SK-N-SH treated with all-trans-retinoic acid at 6 μM for 48 hours (cell line): ENCODE results near the gene PHYKPL.

Experiments
- ATAC-seq: fragments of 200-7000 bp; cut with Tn5 transposase; 3 replicates; pipeline ENCODE4 v1.9.1; 2020; ENCODE audit warnings: mild to moderate bottlenecking, moderate library complexity
- BACH2 ChIP-seq: fragments of 250-450 bp; sonication (Bioruptor Pico); IDR thresholded peaks from 2 replicates; pipeline ENCODE4 v1.9.0; 2021; ENCODE audit warnings: mild to moderate bottlenecking, borderline replicate concordance
- CSDC2 ChIP-seq: fragments of 250-450 bp; sonication (Bioruptor Pico); IDR thresholded peaks from 2 replicates; pipeline ENCODE4 v1.5.0; 2020; ENCODE audit warnings: mild to moderate bottlenecking, moderate library complexity
- CSRNP3 ChIP-seq: fragments of 250-450 bp; sonication (Bioruptor Pico); IDR thresholded peaks from 2 replicates; pipeline ENCODE4 v1.5.1; 2021; ENCODE audit warnings: mild to moderate bottlenecking, moderate library complexity
- ESRRG ChIP-seq: fragments of 250-450 bp; sonication (Bioruptor Pico); IDR thresholded peaks from 2 replicates; pipeline ENCODE4 v1.6.1; 2021; ENCODE audit warnings: mild to moderate bottlenecking
- GLIS3 ChIP-seq: fragments of 250-450 bp; sonication (Bioruptor Pico); IDR thresholded peaks from 2 replicates; pipeline ENCODE4 v1.5.0; 2020; ENCODE audit warnings: mild to moderate bottlenecking, moderate library complexity
- ISL1 ChIP-seq: fragments of 250-450 bp; sonication (Bioruptor Pico); IDR thresholded peaks from 2 replicates; pipeline ENCODE4 v2.1.2; 2022; ENCODE audit warnings: mild to moderate bottlenecking, moderate library complexity
- OSR1 ChIP-seq: fragments of 250-450 bp; sonication (Bioruptor Pico); IDR thresholded peaks from 2 replicates; pipeline ENCODE4 v1.8.0; 2022; ENCODE audit warnings: moderate library complexity, mild to moderate bottlenecking, inconsistent platforms
- PPARA ChIP-seq: fragments of 250-450 bp; sonication (Bioruptor Pico); IDR thresholded peaks from 2 replicates; pipeline ENCODE4 v1.5.0; 2020; ENCODE audit warnings: mild to moderate bottlenecking, borderline replicate concordance
- RARB ChIP-seq: fragments of 250-450 bp; sonication (Bioruptor Pico); IDR thresholded peaks from 2 replicates; pipeline ENCODE4 v1.8.0; 2021; ENCODE audit warnings: mild to moderate bottlenecking, moderate library complexity
- SNAI2 ChIP-seq: fragments of 250-450 bp; sonication (Bioruptor Pico); IDR thresholded peaks from 2 replicates; pipeline ENCODE4 v1.5.0; 2020; ENCODE audit warnings: mild to moderate bottlenecking, moderate library complexity
- TOX ChIP-seq: fragments of 250-450 bp; sonication (Bioruptor Pico); IDR thresholded peaks from 2 replicates; pipeline ENCODE4 v1.8.0; 2021; ENCODE audit warnings: mild to moderate bottlenecking, moderate library complexity, borderline replicate concordance
- ZC3H10 ChIP-seq: fragments of 250-450 bp; sonication (Bioruptor Pico); IDR thresholded peaks from 2 replicates; pipeline ENCODE4 v1.5.1; 2021; ENCODE audit warnings: mild to moderate bottlenecking, moderate library complexity
- ZFP30 ChIP-seq: fragments of 450-650 bp; formaldehyde crosslinking; IDR thresholded peaks from 2 replicates; pipeline ENCODE4 v1.5.0; 2022; ENCODE audit warnings: mild to moderate bottlenecking, moderate library complexity
- ZNF70 ChIP-seq: fragments of 450-650 bp; formaldehyde crosslinking; IDR thresholded peaks from 2 replicates; pipeline ENCODE4 v1.5.0; 2020; ENCODE audit warnings: mild to moderate bottlenecking, moderate library complexity
- ZNF8 ChIP-seq: fragments of 450-650 bp; formaldehyde crosslinking; IDR thresholded peaks from 2 replicates; pipeline ENCODE4 v1.5.0; 2020; ENCODE audit warnings: mild to moderate bottlenecking, moderate library complexity
- TF ChIP-seq, protein P1 (sequence below): fragments of 250-450 bp; sonication (Bioruptor Pico); IDR thresholded peaks from 2 replicates; pipeline ENCODE4 v1.5.0; 2020; ENCODE audit warnings: mild to moderate bottlenecking, moderate library complexity
- TF ChIP-seq, protein P2 (sequence below): fragments of 250-450 bp; sonication (Bioruptor Pico); IDR thresholded peaks from 2 replicates; pipeline ENCODE4 v1.8.0; 2021; ENCODE audit warnings: low read depth, mild to moderate bottlenecking, moderate library complexity, borderline replicate concordance
- TF ChIP-seq, protein P3 (sequence below): fragments of 250-450 bp; sonication (Bioruptor Pico); IDR thresholded peaks from 2 replicates; pipeline ENCODE4 v1.8.0; 2020; ENCODE audit warnings: mild to moderate bottlenecking, moderate library complexity, borderline replicate concordance

Gene PHYKPL

GRCh38 chr5:178176791-178177190 lies 55.8 kb downstream of the PHYKPL start:
- no peak for TF ChIP-seq OSR1 (CRISPR knock-in tag)
- TF ChIP-seq RARB (CRISPR knock-in tag) = no peak
- TF ChIP-seq CSRNP3 (CRISPR knock-in tag) = no peak
- no peak for TF ChIP-seq ZNF8 (CRISPR knock-in tag)
- TF ChIP-seq ESRRG (CRISPR knock-in tag) = no peak
- TF ChIP-seq, protein P1, sequence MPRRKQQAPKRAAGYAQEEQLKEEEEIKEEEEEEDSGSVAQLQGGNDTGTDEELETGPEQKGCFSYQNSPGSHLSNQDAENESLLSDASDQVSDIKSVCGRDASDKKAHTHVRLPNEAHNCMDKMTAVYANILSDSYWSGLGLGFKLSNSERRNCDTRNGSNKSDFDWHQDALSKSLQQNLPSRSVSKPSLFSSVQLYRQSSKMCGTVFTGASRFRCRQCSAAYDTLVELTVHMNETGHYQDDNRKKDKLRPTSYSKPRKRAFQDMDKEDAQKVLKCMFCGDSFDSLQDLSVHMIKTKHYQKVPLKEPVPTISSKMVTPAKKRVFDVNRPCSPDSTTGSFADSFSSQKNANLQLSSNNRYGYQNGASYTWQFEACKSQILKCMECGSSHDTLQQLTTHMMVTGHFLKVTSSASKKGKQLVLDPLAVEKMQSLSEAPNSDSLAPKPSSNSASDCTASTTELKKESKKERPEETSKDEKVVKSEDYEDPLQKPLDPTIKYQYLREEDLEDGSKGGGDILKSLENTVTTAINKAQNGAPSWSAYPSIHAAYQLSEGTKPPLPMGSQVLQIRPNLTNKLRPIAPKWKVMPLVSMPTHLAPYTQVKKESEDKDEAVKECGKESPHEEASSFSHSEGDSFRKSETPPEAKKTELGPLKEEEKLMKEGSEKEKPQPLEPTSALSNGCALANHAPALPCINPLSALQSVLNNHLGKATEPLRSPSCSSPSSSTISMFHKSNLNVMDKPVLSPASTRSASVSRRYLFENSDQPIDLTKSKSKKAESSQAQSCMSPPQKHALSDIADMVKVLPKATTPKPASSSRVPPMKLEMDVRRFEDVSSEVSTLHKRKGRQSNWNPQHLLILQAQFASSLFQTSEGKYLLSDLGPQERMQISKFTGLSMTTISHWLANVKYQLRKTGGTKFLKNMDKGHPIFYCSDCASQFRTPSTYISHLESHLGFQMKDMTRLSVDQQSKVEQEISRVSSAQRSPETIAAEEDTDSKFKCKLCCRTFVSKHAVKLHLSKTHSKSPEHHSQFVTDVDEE (CRISPR knock-in tag) = no peak
- no peak for TF ChIP-seq BACH2 (CRISPR knock-in tag)
- TF ChIP-seq CSDC2 = no peak
- TF ChIP-seq TOX (CRISPR knock-in tag) = no peak
- TF ChIP-seq ZC3H10 (CRISPR knock-in tag) = no peak
- no peak for TF ChIP-seq ZNF70 (CRISPR knock-in tag)
- TF ChIP-seq GLIS3 = no peak
- TF ChIP-seq ZFP30 (CRISPR knock-in tag) = no peak
- TF ChIP-seq, protein P2, sequence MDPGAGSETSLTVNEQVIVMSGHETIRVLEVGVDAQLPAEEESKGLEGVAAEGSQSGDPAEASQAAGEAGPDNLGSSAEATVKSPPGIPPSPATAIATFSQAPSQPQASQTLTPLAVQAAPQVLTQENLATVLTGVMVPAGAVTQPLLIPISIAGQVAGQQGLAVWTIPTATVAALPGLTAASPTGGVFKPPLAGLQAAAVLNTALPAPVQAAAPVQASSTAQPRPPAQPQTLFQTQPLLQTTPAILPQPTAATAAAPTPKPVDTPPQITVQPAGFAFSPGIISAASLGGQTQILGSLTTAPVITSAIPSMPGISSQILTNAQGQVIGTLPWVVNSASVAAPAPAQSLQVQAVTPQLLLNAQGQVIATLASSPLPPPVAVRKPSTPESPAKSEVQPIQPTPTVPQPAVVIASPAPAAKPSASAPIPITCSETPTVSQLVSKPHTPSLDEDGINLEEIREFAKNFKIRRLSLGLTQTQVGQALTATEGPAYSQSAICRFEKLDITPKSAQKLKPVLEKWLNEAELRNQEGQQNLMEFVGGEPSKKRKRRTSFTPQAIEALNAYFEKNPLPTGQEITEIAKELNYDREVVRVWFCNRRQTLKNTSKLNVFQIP = no peak
- no peak for TF ChIP-seq SNAI2 (CRISPR knock-in tag)
- no peak for ATAC-seq

DNA sequence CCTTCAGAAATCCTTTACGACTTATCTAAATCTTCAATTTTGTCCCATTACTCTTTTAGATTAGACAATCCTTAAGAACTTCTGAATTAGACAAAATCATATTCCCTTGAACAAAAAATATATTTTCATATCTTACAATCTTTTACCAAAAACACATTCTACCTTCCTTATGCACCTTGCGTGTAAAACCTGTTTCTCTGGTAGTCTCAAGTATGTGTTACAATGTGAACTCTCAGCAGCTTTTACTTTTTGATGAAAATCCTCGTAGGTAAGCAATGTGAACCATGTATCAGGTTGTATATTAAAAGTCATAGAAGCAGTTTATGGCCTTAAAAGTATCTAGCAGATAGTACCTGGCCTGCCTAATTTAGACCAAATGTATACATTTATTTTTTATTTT lies 58.1 kb downstream of the PHYKPL start:
- TF ChIP-seq SNAI2 (CRISPR knock-in tag) (no peak), CSDC2 (no peak), PPARA (CRISPR knock-in tag) (no peak)
- TF ChIP-seq, protein P2 = no peak
- TF ChIP-seq, protein P3, sequence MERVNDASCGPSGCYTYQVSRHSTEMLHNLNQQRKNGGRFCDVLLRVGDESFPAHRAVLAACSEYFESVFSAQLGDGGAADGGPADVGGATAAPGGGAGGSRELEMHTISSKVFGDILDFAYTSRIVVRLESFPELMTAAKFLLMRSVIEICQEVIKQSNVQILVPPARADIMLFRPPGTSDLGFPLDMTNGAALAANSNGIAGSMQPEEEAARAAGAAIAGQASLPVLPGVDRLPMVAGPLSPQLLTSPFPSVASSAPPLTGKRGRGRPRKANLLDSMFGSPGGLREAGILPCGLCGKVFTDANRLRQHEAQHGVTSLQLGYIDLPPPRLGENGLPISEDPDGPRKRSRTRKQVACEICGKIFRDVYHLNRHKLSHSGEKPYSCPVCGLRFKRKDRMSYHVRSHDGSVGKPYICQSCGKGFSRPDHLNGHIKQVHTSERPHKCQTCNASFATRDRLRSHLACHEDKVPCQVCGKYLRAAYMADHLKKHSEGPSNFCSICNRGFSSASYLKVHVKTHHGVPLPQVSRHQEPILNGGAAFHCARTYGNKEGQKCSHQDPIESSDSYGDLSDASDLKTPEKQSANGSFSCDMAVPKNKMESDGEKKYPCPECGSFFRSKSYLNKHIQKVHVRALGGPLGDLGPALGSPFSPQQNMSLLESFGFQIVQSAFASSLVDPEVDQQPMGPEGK (CRISPR knock-in tag) = no peak
- no peak for ATAC-seq

DNA sequence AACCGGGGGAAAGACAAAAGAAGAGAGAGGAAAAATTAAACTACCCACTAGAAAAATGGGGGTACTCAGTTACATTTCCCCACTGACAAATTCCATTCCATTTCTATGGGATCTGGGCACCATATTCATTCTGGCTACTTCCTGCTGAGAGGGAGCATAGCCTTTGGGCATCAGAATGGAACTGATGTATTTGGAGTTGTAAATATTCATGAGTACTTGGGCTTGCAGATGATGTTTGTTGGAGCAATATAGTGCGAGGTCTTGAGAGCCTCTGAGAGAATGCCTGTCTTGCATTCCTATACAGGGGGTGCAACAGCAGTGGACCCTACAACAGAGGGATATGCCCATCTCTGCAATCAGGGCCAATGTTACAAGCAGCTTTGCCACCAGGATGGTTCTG lies 62.1 kb downstream of the PHYKPL start:
- no peak for TF ChIP-seq CSDC2
- TF ChIP-seq ISL1 (CRISPR knock-in tag) = no peak
- TF ChIP-seq SNAI2 (CRISPR knock-in tag) = no peak
- TF ChIP-seq TOX (CRISPR knock-in tag) = no peak
- TF ChIP-seq CSRNP3 (CRISPR knock-in tag) = no peak
- no peak for TF ChIP-seq ESRRG (CRISPR knock-in tag)
- TF ChIP-seq GLIS3 = no peak
- no peak for TF ChIP-seq ZFP30 (CRISPR knock-in tag)
- ATAC-seq = no peak
